DMS 273 treated with DMSO at 0.1 percent for 48 hours (cell line): ENCODE measurements around the gene ZNF492.
"Not testable (repeated sequence)": the region's sequence is repeated elsewhere in the genome, so short reads cannot be mapped to it uniquely, and the experiment has no call there.

ENCODE experiments used
- DNase-seq: peaks from one replicate; lab custom pipeline; 2025; lab: John Stamatoyannopoulos, UW

The ZNF492 gene

GRCh38 chr19:22617614-22618320, 16.4 kb upstream of the ZNF492 start:
- DNase-seq: no peak

GRCh38 chr19:22619371-22619770, 14.8 kb upstream of the ZNF492 start:
- DNase-seq: no peak

GRCh38 chr19:22619932-22620331, 14.2 kb upstream of the ZNF492 start:
- no peak for DNase-seq

GRCh38 chr19:22620401-22620800, 13.7 kb upstream of the ZNF492 start:
- no peak for DNase-seq

GRCh38 chr19:22620912-22621311, 13.2 kb upstream of the ZNF492 start:
- DNase-seq: no peak

GRCh38 chr19:22622020-22622419, 12.1 kb upstream of the ZNF492 start:
- DNase-seq: no peak

GRCh38 chr19:22622901-22623840, 11.0 kb upstream of the ZNF492 start:
- no peak for DNase-seq

- no peak for DNase-seq
Measured at GRCh38 chr19:22623841-22624221, 10.3 kb upstream of the ZNF492 start.

- no peak for DNase-seq
Measured at GRCh38 chr19:22625266-22626035, 8.7 kb upstream of the ZNF492 start.

- no peak for DNase-seq
Measured at GRCh38 chr19:22627526-22627925, 6.6 kb upstream of the ZNF492 start.

- DNase-seq: no peak
Measured at GRCh38 chr19:22628401-22628800, 5.7 kb upstream of the ZNF492 start.

GRCh38 chr19:22634450-22634827, 315 bp downstream of the ZNF492 start:
- DNase-seq: no peak

GRCh38 chr19:22685493-22685892, 51.4 kb downstream of the ZNF492 start:
- not testable (repeated sequence) for DNase-seq

- not testable (repeated sequence) for DNase-seq
Measured at GRCh38 chr19:22702661-22703060, 68.5 kb downstream of the ZNF492 start.

- not testable (repeated sequence) for DNase-seq
Measured at GRCh38 chr19:22703096-22703495, 69.0 kb downstream of the ZNF492 start.

GRCh38 chr19:22708983-22709382, 74.9 kb downstream of the ZNF492 start:
- DNase-seq: no peak
